ENCODE measurements around the gene PRRC2B.

PRRC2B gene

DNA sequence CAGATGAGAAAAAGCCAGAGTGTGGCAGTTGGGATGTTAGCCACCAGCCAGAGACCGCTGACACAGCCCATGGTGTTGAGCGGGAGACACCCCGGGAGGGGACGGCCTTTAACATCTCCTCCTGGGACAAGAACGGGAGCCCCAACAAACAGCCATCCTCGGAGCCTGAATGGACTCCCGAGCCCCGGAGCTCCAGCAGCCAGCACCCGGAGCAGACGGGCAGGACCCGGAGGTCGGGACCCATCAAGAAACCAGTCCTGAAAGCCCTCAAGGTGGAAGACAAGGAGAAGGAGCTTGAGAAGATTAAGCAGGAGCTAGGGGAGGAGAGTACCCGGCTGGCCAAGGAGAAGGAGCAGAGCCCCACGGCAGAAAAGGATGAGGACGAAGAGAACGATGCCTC, 80.8 kb downstream of the PRRC2B start:
- no peak overlapping the region for H3K4me3 ChIP-seq (ENCODE audit: control insufficient read depth, low read depth, low read length)
- TF ChIP-seq, protein P1, sequence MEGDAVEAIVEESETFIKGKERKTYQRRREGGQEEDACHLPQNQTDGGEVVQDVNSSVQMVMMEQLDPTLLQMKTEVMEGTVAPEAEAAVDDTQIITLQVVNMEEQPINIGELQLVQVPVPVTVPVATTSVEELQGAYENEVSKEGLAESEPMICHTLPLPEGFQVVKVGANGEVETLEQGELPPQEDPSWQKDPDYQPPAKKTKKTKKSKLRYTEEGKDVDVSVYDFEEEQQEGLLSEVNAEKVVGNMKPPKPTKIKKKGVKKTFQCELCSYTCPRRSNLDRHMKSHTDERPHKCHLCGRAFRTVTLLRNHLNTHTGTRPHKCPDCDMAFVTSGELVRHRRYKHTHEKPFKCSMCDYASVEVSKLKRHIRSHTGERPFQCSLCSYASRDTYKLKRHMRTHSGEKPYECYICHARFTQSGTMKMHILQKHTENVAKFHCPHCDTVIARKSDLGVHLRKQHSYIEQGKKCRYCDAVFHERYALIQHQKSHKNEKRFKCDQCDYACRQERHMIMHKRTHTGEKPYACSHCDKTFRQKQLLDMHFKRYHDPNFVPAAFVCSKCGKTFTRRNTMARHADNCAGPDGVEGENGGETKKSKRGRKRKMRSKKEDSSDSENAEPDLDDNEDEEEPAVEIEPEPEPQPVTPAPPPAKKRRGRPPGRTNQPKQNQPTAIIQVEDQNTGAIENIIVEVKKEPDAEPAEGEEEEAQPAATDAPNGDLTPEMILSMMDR (conservative IDR thresholded peaks at IDR 0.05; ENCODE audit: control insufficient read depth, insufficient read depth, low read depth, low read length): no peak
- DNase-seq (ENCODE audit: low read depth): no peak

DNA sequence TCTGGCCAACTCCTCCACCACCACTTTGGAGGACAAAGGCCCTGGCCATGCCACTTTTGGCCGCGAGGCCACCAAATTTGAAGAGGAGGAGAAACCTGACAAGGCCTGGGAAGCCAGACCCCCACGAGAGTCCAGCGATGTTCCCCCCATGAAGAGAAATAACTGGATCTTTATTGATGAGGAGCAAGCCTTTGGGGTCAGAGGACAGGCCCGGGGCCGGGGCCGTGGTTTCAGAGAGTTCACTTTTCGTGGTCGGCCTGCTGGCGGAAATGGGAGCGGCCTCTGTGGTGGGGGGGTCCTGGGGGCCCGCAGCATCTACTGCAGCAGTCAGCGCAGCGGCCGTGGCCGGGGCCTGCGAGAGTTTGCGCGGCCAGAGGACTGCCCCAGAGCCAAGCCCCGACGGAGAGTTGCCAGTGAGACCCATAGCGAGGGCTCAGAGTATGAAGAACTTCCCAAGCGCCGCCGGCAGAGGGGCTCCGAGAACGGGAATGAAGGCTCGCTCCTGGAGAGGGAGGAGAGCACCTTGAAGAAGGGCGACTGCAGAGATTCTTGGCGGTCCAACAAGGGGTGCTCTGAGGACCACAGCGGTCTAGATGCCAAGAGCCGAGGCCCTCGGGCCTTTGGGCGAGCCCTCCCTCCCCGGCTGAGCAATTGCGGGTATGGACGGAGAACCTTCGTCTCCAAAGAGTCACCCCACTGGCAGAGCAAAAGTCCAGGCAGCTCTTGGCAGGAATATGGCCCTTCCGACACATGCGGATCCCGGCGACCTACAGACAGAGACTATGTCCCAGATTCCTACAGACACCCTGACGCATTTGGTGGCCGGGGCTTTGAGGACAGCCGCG, 81.4 kb downstream of the PRRC2B start:
- H3K4me3 ChIP-seq (ENCODE audit: control insufficient read depth, low read depth, low read length): no peak overlapping the region
- TF ChIP-seq, protein P1 (conservative IDR thresholded peaks at IDR 0.05; ENCODE audit: control insufficient read depth, insufficient read depth, low read depth, low read length): no peak
- DNase-seq (ENCODE audit: low read depth): no peak

GRCh38 chr9:131475956-131476776, 82.3 kb downstream of the PRRC2B start:
- TF ChIP-seq, protein P1 (conservative IDR thresholded peaks at IDR 0.05; ENCODE audit: control insufficient read depth, insufficient read depth, low read depth, low read length): peak; percentile 28
- no peak overlapping the region for H3K4me3 ChIP-seq (ENCODE audit: control insufficient read depth, low read depth, low read length)
- DNase-seq (ENCODE audit: low read depth): no peak

DNA sequence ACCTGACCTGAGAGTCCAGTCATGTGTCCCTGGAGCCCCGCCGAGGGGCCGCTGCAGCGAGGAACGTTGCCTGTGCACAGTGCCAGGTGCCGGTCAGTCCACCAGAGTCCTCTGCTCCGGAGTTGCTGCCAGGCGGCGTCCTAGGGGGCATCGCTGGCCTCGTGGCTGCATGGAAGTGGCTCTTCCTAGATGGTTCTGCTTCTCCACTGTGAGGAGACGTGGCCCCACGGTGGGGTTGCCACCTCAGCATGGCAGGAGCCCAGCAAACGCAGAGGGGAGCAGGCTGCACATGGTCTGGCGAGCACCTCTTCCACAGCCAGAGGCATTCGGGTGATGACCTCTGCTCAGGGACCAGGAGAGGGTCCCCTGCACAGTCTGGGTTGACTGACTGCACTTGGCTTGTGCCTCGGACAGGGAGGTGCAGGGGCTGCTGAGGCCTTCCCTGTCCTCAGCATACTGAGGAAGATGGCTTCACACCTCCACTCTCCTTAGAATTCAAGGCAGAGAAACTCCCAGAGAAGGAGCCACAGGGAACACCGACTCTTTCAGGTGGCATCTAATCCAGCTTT, 83.0 kb downstream of the PRRC2B start:
- no peak overlapping the region for H3K4me3 ChIP-seq (ENCODE audit: control insufficient read depth, low read depth, low read length)
- no peak for DNase-seq (ENCODE audit: low read depth)
- TF ChIP-seq, protein P1 (conservative IDR thresholded peaks at IDR 0.05; ENCODE audit: control insufficient read depth, insufficient read depth, low read depth, low read length): no peak

GRCh38 chr9:131477367-131477766, 83.5 kb downstream of the PRRC2B start:
- no peak overlapping the region for H3K4me3 ChIP-seq (ENCODE audit: control insufficient read depth, low read depth, low read length)
- no peak for DNase-seq (ENCODE audit: low read depth)
- TF ChIP-seq, protein P1 (conservative IDR thresholded peaks at IDR 0.05; ENCODE audit: control insufficient read depth, insufficient read depth, low read depth, low read length): no peak

GRCh38 chr9:131477816-131478419, 84.0 kb downstream of the PRRC2B start:
- no peak overlapping the region for H3K4me3 ChIP-seq (ENCODE audit: control insufficient read depth, low read depth, low read length)
- TF ChIP-seq, protein P1 (conservative IDR thresholded peaks at IDR 0.05; ENCODE audit: control insufficient read depth, insufficient read depth, low read depth, low read length): no peak
- no peak for DNase-seq (ENCODE audit: low read depth)
